ENCODE measurements around the gene ZNF621. TPM values are rescaled to one million over a fixed set of nuclear protein-coding genes. Genes with fewer than 3 reads are reported as not detected.

ZNF621 gene
- total RNA-seq, 3 donors from 2014 or later = 16.4 to 24.9 (median 17.3) TPM

- DNase-seq (ENCODE audit: low spot score in 2 of 2) = peak; percentile 77 to 90
- Histone ChIP-seq H3K9me3 (no peaks in the 10 kb centered on the region), H3K4me3 (no peak overlapping the region), H3K4me1 (no peaks in the 10 kb centered on the region), H3K27me3 (no peaks in the 10 kb centered on the region), H3K36me3 (no peaks in the 10 kb centered on the region), H3K27ac (peak overlapping the region in 1 of 2 donors; percentile 7)
- intact Hi-C loops (cut with DNase I; ENCODE audit: low total_unique reads) = no loop called here
- no peak for TF ChIP-seq POLR2A (IDR thresholded peaks at IDR 0.05)
- TF ChIP-seq POLR2AphosphoS5 (IDR thresholded peaks at IDR 0.05) = peak; percentile 50 to 76 (median 55)
- TF ChIP-seq, protein P1, sequence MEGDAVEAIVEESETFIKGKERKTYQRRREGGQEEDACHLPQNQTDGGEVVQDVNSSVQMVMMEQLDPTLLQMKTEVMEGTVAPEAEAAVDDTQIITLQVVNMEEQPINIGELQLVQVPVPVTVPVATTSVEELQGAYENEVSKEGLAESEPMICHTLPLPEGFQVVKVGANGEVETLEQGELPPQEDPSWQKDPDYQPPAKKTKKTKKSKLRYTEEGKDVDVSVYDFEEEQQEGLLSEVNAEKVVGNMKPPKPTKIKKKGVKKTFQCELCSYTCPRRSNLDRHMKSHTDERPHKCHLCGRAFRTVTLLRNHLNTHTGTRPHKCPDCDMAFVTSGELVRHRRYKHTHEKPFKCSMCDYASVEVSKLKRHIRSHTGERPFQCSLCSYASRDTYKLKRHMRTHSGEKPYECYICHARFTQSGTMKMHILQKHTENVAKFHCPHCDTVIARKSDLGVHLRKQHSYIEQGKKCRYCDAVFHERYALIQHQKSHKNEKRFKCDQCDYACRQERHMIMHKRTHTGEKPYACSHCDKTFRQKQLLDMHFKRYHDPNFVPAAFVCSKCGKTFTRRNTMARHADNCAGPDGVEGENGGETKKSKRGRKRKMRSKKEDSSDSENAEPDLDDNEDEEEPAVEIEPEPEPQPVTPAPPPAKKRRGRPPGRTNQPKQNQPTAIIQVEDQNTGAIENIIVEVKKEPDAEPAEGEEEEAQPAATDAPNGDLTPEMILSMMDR (IDR thresholded peaks at IDR 0.05) = peak; percentile 86 to 93 (median 90)
Observed at GRCh38 chr3:40584625-40585189, 59.9 kb downstream of the ZNF621 start.

DNA sequence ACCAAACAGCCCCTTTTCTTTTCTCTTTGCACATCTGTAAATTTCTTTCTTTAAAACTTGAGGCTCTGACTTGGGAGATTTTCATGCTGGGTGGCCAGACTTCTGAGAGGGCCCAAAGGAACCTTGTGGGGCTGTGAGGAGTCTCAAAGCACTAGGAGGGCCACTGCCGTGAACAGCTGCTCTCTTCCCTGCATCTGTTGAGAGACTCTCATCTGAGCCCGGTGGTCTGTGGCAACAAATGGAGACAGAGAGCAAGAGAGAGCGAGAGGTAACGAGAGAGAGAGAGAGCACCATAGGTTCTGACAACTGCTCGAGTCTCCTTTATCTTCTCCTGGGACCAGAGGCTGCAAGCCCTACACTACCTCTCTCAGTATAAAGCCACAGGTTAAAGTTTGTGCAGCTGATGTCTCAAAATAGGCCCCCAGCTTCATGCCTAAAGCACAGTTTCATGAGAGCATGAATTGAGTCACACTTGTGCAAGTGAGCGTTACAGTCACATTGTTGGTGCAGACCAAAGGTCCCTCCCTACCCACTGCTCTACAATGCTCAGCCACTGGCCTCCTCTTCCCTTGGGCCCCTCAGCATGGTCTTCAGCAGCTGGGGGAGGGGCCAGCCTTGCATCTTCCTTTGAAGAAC, 60.7 kb downstream of the ZNF621 start:
- no peaks in the 10 kb centered on the region for H3K36me3 ChIP-seq
- no peak overlapping the region for H3K4me3 ChIP-seq
- peak overlapping the region in 1 of 2 donors; percentile 3 for H3K27ac ChIP-seq
- no peaks in the 10 kb centered on the region for H3K27me3 ChIP-seq
- TF ChIP-seq, protein P1 (IDR thresholded peaks at IDR 0.05) = no peak
- TF ChIP-seq POLR2A (IDR thresholded peaks at IDR 0.05) (no peak), POLR2AphosphoS5 (IDR thresholded peaks at IDR 0.05) (no peak)
- H3K9me3 ChIP-seq = no peaks in the 10 kb centered on the region
- no peaks in the 10 kb centered on the region for H3K4me1 ChIP-seq
- intact Hi-C loops (cut with DNase I; ENCODE audit: low total_unique reads) = no loop called here
- DNase-seq (ENCODE audit: low spot score in 2 of 2) = no peak

- no peaks in the 10 kb centered on the region for H3K36me3 ChIP-seq
- H3K27me3 ChIP-seq = no peaks in the 10 kb centered on the region
- H3K9me3 ChIP-seq = no peaks in the 10 kb centered on the region
- no peaks in the 10 kb centered on the region for H3K4me1 ChIP-seq
- intact Hi-C loops (cut with DNase I; ENCODE audit: low total_unique reads) = no loop called here
- no peak for TF ChIP-seq POLR2AphosphoS5 (IDR thresholded peaks at IDR 0.05)
- TF ChIP-seq, protein P1 (IDR thresholded peaks at IDR 0.05) = no peak
- no peak for TF ChIP-seq POLR2A (IDR thresholded peaks at IDR 0.05)
- no peak overlapping the region for H3K27ac ChIP-seq
- H3K4me3 ChIP-seq = no peak overlapping the region
- no peak for DNase-seq (ENCODE audit: low spot score in 2 of 2)
Observed at GRCh38 chr3:40586901-40587300, 62.1 kb downstream of the ZNF621 start.

DNA sequence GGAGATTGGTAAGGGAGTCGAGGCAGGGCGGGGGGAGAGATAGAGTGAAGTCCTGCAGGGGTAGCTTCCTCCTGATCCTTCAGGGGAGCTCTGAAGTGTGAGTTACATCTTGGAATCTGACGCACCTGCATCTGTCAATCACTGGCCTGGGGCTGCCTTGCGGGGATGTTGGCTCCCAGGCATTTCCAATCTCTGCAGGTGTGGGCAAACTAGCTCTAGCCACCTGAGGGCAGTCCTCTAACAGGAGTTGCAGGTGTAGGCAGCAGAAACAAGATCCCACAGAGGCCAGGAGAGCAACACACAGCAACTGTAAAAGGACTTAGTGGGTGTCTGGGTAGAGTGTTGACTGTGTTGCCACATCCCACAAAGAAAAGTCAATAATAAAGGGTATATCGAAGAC, 63.6 kb downstream of the ZNF621 start:
- intact Hi-C loops (cut with DNase I; ENCODE audit: low total_unique reads) = no loop called here
- TF ChIP-seq, protein P1 (IDR thresholded peaks at IDR 0.05) = no peak
- TF ChIP-seq POLR2A (IDR thresholded peaks at IDR 0.05) = no peak
- no peak for TF ChIP-seq POLR2AphosphoS5 (IDR thresholded peaks at IDR 0.05)
- Histone ChIP-seq H3K27ac (no peak overlapping the region), H3K36me3 (no peaks in the 10 kb centered on the region), H3K9me3 (no peaks in the 10 kb centered on the region), H3K27me3 (no peaks in the 10 kb centered on the region), H3K4me1 (no peaks in the 10 kb centered on the region), H3K4me3 (no peak overlapping the region)
- no peak for DNase-seq (ENCODE audit: low spot score in 2 of 2)

Other genes starting within 250 kb of the ZNF621 start
- 10 to 100 TPM; 30.9 to 38.0 (median 31.2) TPM for gene EIF1B, start 215.3 kb upstream of the ZNF621 start, total RNA-seq
- 1 to 10 TPM; 1.4 to 7.5 (median 1.5) TPM for gene ENTPD3, start 137.8 kb upstream of the ZNF621 start, total RNA-seq
- 100 to 1,000 TPM; 369 to 547 (median 461) TPM for gene RPL14, start 67.6 kb upstream of the ZNF621 start, total RNA-seq
- gene ZNF619, start 47.8 kb upstream of the ZNF621 start, total RNA-seq = 1 to 10 TPM; 4.8 to 8.3 (median 6.2) TPM
- 1 to 10 TPM in 2 of 3 donors, under 1 TPM in 1; 0.96 to 6.2 (median 4.1) TPM for gene ZNF620, start 18.9 kb upstream of the ZNF621 start, total RNA-seq